ENCODE results near the gene GABRP. TPM values are rescaled to one million over a fixed set of nuclear protein-coding genes. Genes with fewer than 3 reads are reported as not detected.
"Not testable (repeated sequence)": the region's sequence is repeated elsewhere in the genome, so short reads cannot be mapped to it uniquely, and the experiment has no call there.

The GABRP gene
- total RNA-seq, 2 experiments from 2014 or later, result not detected

DNA sequence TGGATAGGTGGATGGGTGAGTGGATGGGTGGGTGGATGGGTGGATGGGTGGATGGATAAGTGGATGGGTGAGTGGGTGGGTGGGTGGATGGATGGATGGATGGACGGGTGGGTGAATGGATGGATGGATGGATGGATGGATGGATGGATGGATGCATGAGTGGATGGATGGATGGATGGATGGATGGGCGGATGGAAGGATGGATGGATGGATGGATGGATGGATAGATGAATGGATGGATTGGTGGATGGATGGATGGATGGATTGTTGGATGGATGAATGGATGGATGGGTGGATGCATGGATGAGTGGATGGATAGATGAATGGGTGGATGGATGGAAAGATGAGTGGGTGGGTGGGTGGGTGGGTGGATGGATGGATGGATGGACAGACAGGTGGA is 29.0 kb upstream of the GABRP start:
- CTCF ChIA-PET, POLR2A ChIA-PET: not testable (repeated sequence)

GRCh38 chr5:170755679-170756456 is 27.7 kb upstream of the GABRP start:
- ChIA-PET POLR2A (no interaction called here), CTCF (no interaction called here)

- ChIA-PET POLR2A (no interaction called here), CTCF (no interaction called here)
Observed at GRCh38 chr5:170756691-170757090, 26.8 kb upstream of the GABRP start.

GRCh38 chr5:170757182-170757601 is 26.3 kb upstream of the GABRP start:
- POLR2A ChIA-PET, result no interaction called here
- CTCF ChIA-PET, result no interaction called here

- POLR2A ChIA-PET, result no interaction called here
- CTCF ChIA-PET, result no interaction called here
Observed at GRCh38 chr5:170757669-170758068, 25.9 kb upstream of the GABRP start.

- CTCF ChIA-PET, result no interaction called here
- POLR2A ChIA-PET, result no interaction called here
Observed at GRCh38 chr5:170758481-170758880, 25.0 kb upstream of the GABRP start.

DNA sequence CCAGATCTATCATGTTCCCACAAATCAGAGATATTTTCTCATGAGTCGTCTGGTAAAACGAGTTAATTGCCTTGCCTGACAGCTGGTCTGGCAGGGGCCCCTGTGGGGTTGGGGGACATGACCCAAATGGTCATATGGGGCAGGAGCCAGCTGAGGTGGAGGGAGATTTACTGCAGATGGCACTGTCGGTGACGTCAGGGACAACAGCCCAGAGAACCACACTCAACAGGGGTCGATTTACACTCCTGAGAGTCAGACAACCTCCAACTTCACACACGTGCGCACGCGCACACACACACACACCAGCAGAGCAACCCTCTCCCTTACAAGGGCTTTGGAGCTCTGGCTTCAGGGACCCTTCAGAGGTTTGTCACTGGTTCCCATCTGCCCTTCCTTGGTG is 23.4 kb upstream of the GABRP start:
- CTCF ChIA-PET, result no interaction called here
- POLR2A ChIA-PET, result no interaction called here

GRCh38 chr5:170761048-170761707 is 22.3 kb upstream of the GABRP start:
- POLR2A ChIA-PET, result no interaction called here
- CTCF ChIA-PET, result no interaction called here

- ChIA-PET CTCF (no interaction called here), POLR2A (no interaction called here)
Observed at GRCh38 chr5:170761708-170762066, 21.8 kb upstream of the GABRP start.

- CTCF ChIA-PET, POLR2A ChIA-PET: not testable (repeated sequence)
Observed at GRCh38 chr5:170762298-170762697, 21.2 kb upstream of the GABRP start.

- POLR2A ChIA-PET, CTCF ChIA-PET: not testable (repeated sequence)
Observed at GRCh38 chr5:170765868-170766267, 17.7 kb upstream of the GABRP start.

DNA sequence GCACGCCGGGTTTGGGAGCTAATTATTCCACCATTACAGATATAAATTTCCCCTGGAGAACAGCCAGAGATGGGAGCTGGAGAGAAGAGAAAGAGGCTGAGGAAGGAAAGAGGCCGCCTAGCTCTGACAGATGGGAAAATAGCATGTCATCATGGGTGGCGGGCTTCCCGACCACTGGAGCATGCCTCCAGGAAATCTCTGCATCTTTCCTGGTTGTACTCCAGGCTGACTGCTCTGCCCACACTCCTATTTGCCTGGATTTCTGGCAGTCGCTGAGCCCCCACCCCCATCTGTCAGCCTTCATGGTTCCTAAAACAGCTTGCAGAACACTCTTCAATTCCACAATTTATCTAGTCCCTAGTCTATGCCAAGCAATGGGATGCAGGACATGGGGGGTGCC is 14.3 kb upstream of the GABRP start:
- POLR2A ChIA-PET, result no interaction called here
- CTCF ChIA-PET, result no interaction called here

DNA sequence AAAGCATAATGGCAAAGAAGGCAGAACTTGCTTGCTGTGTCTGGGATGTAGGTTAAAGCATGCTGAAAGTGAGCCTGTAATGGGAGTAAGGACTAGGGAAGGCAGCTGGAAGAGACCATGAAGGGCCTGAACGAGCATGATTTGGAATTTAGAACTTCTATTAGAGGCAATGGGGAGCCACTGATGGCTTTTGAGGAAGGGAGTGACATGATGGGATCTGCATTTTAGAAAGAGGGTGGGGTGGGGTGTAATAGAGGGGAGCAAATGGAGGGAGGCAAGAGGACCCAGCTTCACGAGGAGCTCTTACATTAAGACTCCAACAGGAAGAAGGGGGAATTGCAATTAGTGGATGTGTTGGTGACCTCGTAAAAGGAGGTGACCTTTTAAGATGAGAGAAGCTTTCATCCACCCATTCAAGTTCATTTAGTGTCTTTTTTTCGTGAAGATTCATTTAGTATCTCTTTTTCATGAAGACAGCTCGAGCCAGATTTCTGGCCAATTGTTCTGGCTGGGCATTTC is 13.6 kb upstream of the GABRP start:
- ChIA-PET POLR2A (no interaction called here), CTCF (no interaction called here)

- ChIA-PET CTCF (no interaction called here), POLR2A (no interaction called here)
Observed at GRCh38 chr5:170771496-170771895, 12.0 kb upstream of the GABRP start.

GRCh38 chr5:170773024-170773985 is 10.2 kb upstream of the GABRP start:
- POLR2A ChIA-PET, result no interaction called here
- CTCF ChIA-PET, result no interaction called here

- ChIA-PET CTCF (no interaction called here), POLR2A (no interaction called here)
Observed at GRCh38 chr5:170774831-170775230, 8.7 kb upstream of the GABRP start.

DNA sequence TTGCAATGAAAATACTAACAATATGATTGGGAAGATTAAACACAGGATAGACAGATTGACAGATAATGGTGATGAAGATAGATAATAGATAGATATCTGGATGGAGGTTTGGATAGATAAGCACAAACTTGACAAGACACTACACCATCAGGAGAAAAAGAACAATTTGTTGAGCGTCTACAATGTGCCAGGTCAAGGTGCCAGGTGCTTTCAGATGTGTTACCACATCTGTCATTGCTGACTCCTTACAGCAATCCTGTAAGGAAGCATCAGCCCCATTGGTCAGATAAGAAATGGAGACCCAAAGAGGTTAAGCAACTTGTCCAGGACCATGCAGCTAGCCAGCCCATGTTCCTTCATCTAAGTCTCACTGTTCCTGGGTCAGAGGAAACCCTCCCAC is 1.6 kb upstream of the GABRP start:
- CTCF ChIA-PET, result no interaction called here
- POLR2A ChIA-PET, result no interaction called here

DNA sequence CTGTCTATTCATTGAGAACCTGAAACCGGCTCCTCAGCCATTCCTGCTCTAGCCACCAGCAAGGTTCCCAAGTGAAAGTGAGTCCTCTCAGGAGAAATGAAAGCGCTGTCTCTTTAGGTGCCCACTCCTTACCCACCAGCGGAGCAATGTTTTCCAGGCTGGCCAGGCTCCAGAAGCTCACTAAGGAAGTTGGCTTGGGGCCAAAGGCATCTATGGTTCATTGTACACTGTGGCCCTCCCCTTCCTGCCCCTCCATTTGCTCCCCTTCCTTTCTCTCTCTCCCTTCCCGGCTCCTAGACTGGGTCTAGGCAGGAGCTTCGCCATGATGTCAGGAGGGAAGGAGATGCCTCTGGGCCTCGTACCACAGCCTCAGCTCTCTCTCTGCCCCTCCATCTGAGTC is 1.1 kb upstream of the GABRP start:
- ChIA-PET CTCF (no interaction called here), POLR2A (no interaction called here)

DNA sequence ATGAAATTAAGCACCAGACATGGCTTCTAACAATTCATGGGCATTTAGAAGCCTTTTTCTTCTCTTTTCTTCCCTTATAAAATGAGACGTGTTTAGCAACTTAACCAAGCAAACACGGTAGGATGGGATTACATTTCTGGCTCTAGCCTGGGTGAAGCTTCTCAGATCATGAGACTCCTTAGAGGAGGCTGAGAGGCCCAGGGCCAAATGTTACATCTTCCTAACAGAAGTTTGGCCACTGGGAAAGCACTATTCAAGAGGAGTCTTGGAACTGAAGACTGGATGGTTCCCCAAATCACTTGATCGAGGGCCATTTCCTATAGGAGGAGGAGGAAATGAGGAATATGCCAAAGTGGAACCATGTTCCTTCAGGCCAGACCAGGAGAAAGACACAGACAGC is 1.9 kb downstream of the GABRP start:
- ChIA-PET POLR2A (no interaction called here), CTCF (no interaction called here)

GRCh38 chr5:170787216-170787615 is 3.7 kb downstream of the GABRP start:
- ChIA-PET CTCF (no interaction called here), POLR2A (no interaction called here)

Data from activated CD8-positive, alpha-beta memory T cell treated with anti-CD3 and anti-CD28 coated beads for 36 hours (primary cell).